ENCODE data around the gene GAS6.

- TF ChIP-seq CTCF (IDR thresholded peaks at IDR 0.05) (no peak), POLR2A (IDR thresholded peaks at IDR 0.05) (no peak)
Measured at GRCh38 chr13:113788413-113789135, 75.3 kb downstream of the GAS6 start.
